K562 (cell line): ENCODE data around the gene CBX8. TPM values are rescaled to one million over a fixed set of nuclear protein-coding genes. Genes with fewer than 3 reads are reported as not detected.

Experiments used
- ATAC-seq: fragments of 200-7000 bp; cut with Tn5 transposase; 3 replicates; pipeline ENCODE4 v1.9.1; 2020; ENCODE audit warnings: moderate library complexity
- BruUV-seq: library from RNA; stranded (reverse); fragments of 400-500 nt; replicated peaks from 2 replicates; lab custom pipeline; 2021; lab: Mats Ljungman, UMichigan
- CTCF ChIA-PET: fragments of 300-600 bp; formaldehyde crosslinking; extraction: SDS; loops from one replicate; lab custom pipeline; 2021; ENCODE audit warnings: low intra/inter-chr PET ratio; lab: Yijun Ruan, JAX
- POLR2A ChIA-PET: fragments of 300-600, 350-650 bp; sonication (Branson Sonifier 250); formaldehyde crosslinking; extraction: SDS; loops from one replicate; lab custom pipeline; 2021; ENCODE audit warnings: antibody characterized with exemption, inconsistent platforms; lab: Yijun Ruan, JAX
- DNase-seq, 4 experiments: peaks; one replicate each; pipeline versions ENCODE4 v3.0.0 to v3.0.0-alpha.2; 2011 to 2018; ENCODE audit warnings: low spot score in 3 of 4, mixed read lengths in 3 of 4; ENCODE audit errors: extremely low read depth in 1 of 4
- FAIRE-seq: peaks from 2 replicates; lab custom pipeline; 2011; peaks lifted over from hg19 to GRCh38; lab: Jason Lieb, UNC
- H2AFZ ChIP-seq: 2 replicates; pipeline ENCODE4 v1.6.0; 2011; ENCODE audit warnings: low read depth, low read length, control low read depth, inconsistent platforms
- H3K27ac ChIP-seq: fragments of 200-600 bp; 3 replicates; pipeline ENCODE4 v1.8.0; 2011; ENCODE audit warnings: low read depth, mild to moderate bottlenecking, control low read depth, inconsistent platforms, low read length, moderate library complexity, mixed read lengths; ENCODE audit errors: extremely low read depth
- H3K27me3 ChIP-seq, 2 experiments: fragments of 300-600 bp in 1 of 2; 2 replicates in 1 of 2; 3 replicates in 1 of 2; pipeline versions ENCODE4 v1.6.0 to v1.8.0; 2011; ENCODE audit warnings: inconsistent platforms in 2 of 2, low read length in 2 of 2, mild to moderate bottlenecking in 1 of 2, mixed read lengths in 1 of 2, moderate library complexity in 1 of 2; ENCODE audit not compliant: control insufficient read depth in 2 of 2, insufficient read depth in 2 of 2
- H3K36me3 ChIP-seq: fragments of 300-600 bp; 3 replicates; pipeline ENCODE4 v1.8.0; 2011; ENCODE audit warnings: mild to moderate bottlenecking, low read length, inconsistent platforms; ENCODE audit not compliant: control insufficient read depth, insufficient read depth
- H3K4me1 ChIP-seq, 2 experiments: fragments of 200-600 bp in 1 of 2; replicated peaks in 1 of 2; 2 replicates in 1 of 2; 3 replicates in 1 of 2; pipeline versions ENCODE4 v1.5.1 to v1.8.0; 2011; ENCODE audit warnings: inconsistent platforms in 2 of 2, low read length in 2 of 2, mild to moderate bottlenecking in 1 of 2, mixed read lengths in 1 of 2, moderate library complexity in 1 of 2; ENCODE audit not compliant: control insufficient read depth in 2 of 2, insufficient read depth in 2 of 2
- H3K4me2 ChIP-seq: 2 replicates; pipeline ENCODE4 v1.6.1; 2011; ENCODE audit warnings: low read length, control low read depth, inconsistent platforms, mixed read lengths; ENCODE audit not compliant: insufficient read depth
- H3K4me3 ChIP-seq: fragments of 200-600 bp; sonication (generic), shearing (Covaris generic); 2 replicates; pipeline ENCODE4 v1.5.1; 2016; ENCODE audit warnings: control low read depth, inconsistent platforms
- H3K79me2 ChIP-seq: fragments of 200-600 bp; 3 replicates; pipeline ENCODE4 v1.8.0; 2011; ENCODE audit warnings: low read length, inconsistent platforms; ENCODE audit not compliant: control insufficient read depth, insufficient read depth
- H3K9ac ChIP-seq, 2 experiments: 2 replicates each; pipeline versions ENCODE4 v1.6.0 to v1.6.1; 2011; ENCODE audit warnings: low read depth in 2 of 2, low read length in 2 of 2, control low read depth in 1 of 2, inconsistent platforms in 1 of 2, mild to moderate bottlenecking in 1 of 2, mixed read lengths in 1 of 2; ENCODE audit not compliant: insufficient read depth in 1 of 2
- H3K9me1 ChIP-seq: one replicate; pipeline ENCODE4 v1.6.0; 2011; ENCODE audit warnings: inconsistent platforms, mild to moderate bottlenecking, low read length, moderate library complexity; ENCODE audit not compliant: control insufficient read depth, insufficient read depth
- H3K9me3 ChIP-seq: replicated peaks from 2 replicates; pipeline ENCODE4 v1.5.1; 2011; ENCODE audit warnings: low read depth, low read length, inconsistent platforms; ENCODE audit not compliant: control insufficient read depth, insufficient read depth
- H4K20me1 ChIP-seq: replicated peaks from 2 replicates; pipeline ENCODE4 v1.6.1; 2011; ENCODE audit warnings: low read length, inconsistent platforms, mixed read lengths; ENCODE audit not compliant: control insufficient read depth, insufficient read depth
- CAMTA2 ChIP-seq: fragments of 250-450 bp; sonication (Bioruptor Pico); conservative IDR thresholded peaks from 2 replicates; pipeline ENCODE4 v1.5.1; 2022
- CTCF ChIP-seq, 3 experiments: IDR thresholded peaks in 2 of 3; conservative IDR thresholded peaks in 1 of 3; 2 replicates each; pipeline ENCODE4 v1.5.1; 2011 to 2012; ENCODE audit warnings: low read length in 3 of 3, mild to moderate bottlenecking in 3 of 3, control low read depth in 2 of 3, improper control_type of control experiment in 1 of 3, inconsistent platforms in 1 of 3, low read depth in 1 of 3, mixed read lengths in 1 of 3, moderate library complexity in 1 of 3; ENCODE audit not compliant: insufficient read depth in 2 of 3
- GMEB1 ChIP-seq: fragments of 250-450 bp; sonication (Bioruptor Pico); IDR thresholded peaks from 2 replicates; pipeline ENCODE4 v1.4.0; 2020; ENCODE audit warnings: mild to moderate bottlenecking
- KDM4B ChIP-seq, 2 experiments: fragments of 450-650 bp in 1 of 2; sonication (generic) in 1 of 2; IDR thresholded peaks; 2 replicates each; pipeline ENCODE4 v1.6.1; 2016 to 2017; ENCODE audit warnings: borderline replicate concordance in 2 of 2, antibody characterized with exemption in 1 of 2, low read depth in 1 of 2, mild to moderate bottlenecking in 1 of 2
- LARP7 ChIP-seq: fragments of 450-650 bp; IDR thresholded peaks from 2 replicates; pipeline ENCODE4 v1.6.1; 2016
- MTA2 ChIP-seq: fragments of 450-650 bp; IDR thresholded peaks from 2 replicates; pipeline ENCODE4 v1.6.1; 2016; ENCODE audit warnings: low read depth
- NFYB ChIP-seq: IDR thresholded peaks from 2 replicates; pipeline ENCODE4 v1.6.1; 2011; ENCODE audit warnings: mild to moderate bottlenecking, moderate library complexity; ENCODE audit not compliant: insufficient read length; ENCODE audit errors: extremely low read depth
- PPARD ChIP-seq: fragments of 250-450 bp; sonication (Bioruptor Pico); IDR thresholded peaks from 2 replicates; pipeline ENCODE4 v1.8.0; 2022; ENCODE audit warnings: inconsistent platforms, mild to moderate bottlenecking, moderate library complexity
- TEAD2 ChIP-seq: fragments of 450-650 bp; IDR thresholded peaks from 2 replicates; pipeline ENCODE4 v1.6.1; 2016; ENCODE audit warnings: missing genetic modification characterization, control low read depth, missing compliant biosample characterization
- ZBTB7A ChIP-seq: IDR thresholded peaks from 2 replicates; pipeline ENCODE4 v1.6.1; 2011; ENCODE audit warnings: low read depth, mild to moderate bottlenecking, low read length, moderate library complexity, borderline replicate concordance; ENCODE audit not compliant: control insufficient read depth
- ZBTB9 ChIP-seq: fragments of 450-650 bp; formaldehyde crosslinking; IDR thresholded peaks from 2 replicates; pipeline ENCODE4 v1.4.0; 2020; ENCODE audit warnings: mild to moderate bottlenecking, moderate library complexity
- ZFX ChIP-seq: sonication (generic); formaldehyde crosslinking; IDR thresholded peaks from 2 replicates; pipeline ENCODE4 v1.8.0; 2022; ENCODE audit warnings: mild to moderate bottlenecking, missing genetic modification reagents, moderate library complexity
- ZNF253 ChIP-seq: fragments of 250-450 bp; sonication (Bioruptor Pico); conservative IDR thresholded peaks from 2 replicates; pipeline ENCODE4 v1.6.1; 2021; ENCODE audit warnings: mild to moderate bottlenecking
- ZNF780A ChIP-seq: fragments of 250-450 bp; sonication (Bioruptor Pico); IDR thresholded peaks from 2 replicates; pipeline ENCODE4 v1.5.0; 2021; ENCODE audit warnings: mild to moderate bottlenecking
- WGBS: fragments of 100-300 bp; shearing (Covaris generic); methylation state at CpG from one replicate; pipeline ENCODE4 v1.1.6; 2016; ENCODE audit warnings: low coverage, mixed read lengths; ENCODE audit not compliant: insufficient coverage; ENCODE audit errors: missing lambda C conversion rate; 5-methylcytosine and 5-hydroxymethylcytosine counted together
- in situ Hi-C: fragments of 300-500 bp; cut with MboI; formaldehyde crosslinking; loops from 4 replicates; pipeline ENCODE4 v1.15.0; 2018; ENCODE audit warnings: inconsistent platforms, mixed read lengths
- intact Hi-C: fragments of 100-400 bp; cut with micrococcal nuclease; formaldehyde crosslinking; loops from 2 replicates; pipeline ENCODE4 v1.14.2; 2022
- polyA plus RNA-seq, 8 experiments: library from polyadenylated mRNA; depleted of rRNA in 4 of 8; stranded (reverse) in 5 of 8; unstranded in 3 of 8; fragments of >200 nt; fragmentation: Nextera tagmentation in 2 of 8; fragmentation: Illumina TruSeq in 1 of 8; extraction: Ambion mirVana in 2 of 8; extraction: Trizol in 1 of 8; gene quantifications; 2 replicates each; pipeline versions ENCODE4 v1.2.1 to v1.2.3, GENCODE V29; 2011 to 2014; ENCODE audit warnings: inconsistent platforms in 1 of 8, missing spikeins in 1 of 8
- total RNA-seq, 7 experiments: library from RNA; depleted of rRNA in 6 of 7; stranded (reverse); fragments of >200 nt in 6 of 7; fragmentation: Illumina TruSeq in 2 of 7; extraction: Trizol in 2 of 7; gene quantifications; 2 replicates each; pipeline versions ENCODE4 v1.2.1 to v1.2.3, GENCODE V29; 2011 to 2021; ENCODE audit warnings: low replicate concordance in 1 of 7

CBX8 gene
- total and polyA plus RNA-seq, 9 of the 15 experiments (the other 6 are each of a cell fraction or from before 2014, with no cell fraction given): 0.08 to 11.9 (median 2.6) TPM

GRCh38 chr17:79831265-79832217 lies 34.7 kb upstream of the CBX8 start (continued):
- TF ChIP-seq CTCF (IDR thresholded peaks at IDR 0.05 in 2 of 3, conservative IDR thresholded peaks at IDR 0.05 in 1 of 3; ENCODE audit: insufficient read depth in 2 of 3, low read depth in 1 of 3, low read length in 3 of 3) (no peak), GMEB1 (CRISPR knock-in tag) (no peak)

- no peak overlapping the region for H2AFZ ChIP-seq
- H3K36me3 ChIP-seq: peaks cover 22% of the 10 kb centered on the region; the same call in 1 of the 3 replicates
- CTCF ChIA-PET: interaction anchor here (0.6 kb wide), 1 partner anchor 84 kb away, joined by 5 read pairs; no protein-coding TSS in a partner anchor
- H3K4me3 ChIP-seq: no peak overlapping the region
- POLR2A ChIA-PET: interaction anchor here (0.6 to 17.8 kb wide), 5 partner anchors 9 to 19 kb away, joined by 3 to 386 read pairs (median 4); partner anchors contain the start of gene CBX4
- no peaks in the 10 kb centered on the region for H3K9me1 ChIP-seq
- in situ Hi-C loops: no loop called here
- BruUV-seq: no TSS peak
- H3K4me1 ChIP-seq: peaks cover 65 to 93% of the 10 kb centered on the region in 2 experiments
- ATAC-seq (no peak), DNase-seq (peak in 2 of 4 experiments; percentile 39 to 68), FAIRE-seq (peak; percentile 74)
- peak overlapping the region; percentile 99 for H3K27ac ChIP-seq
- WGBS: 32% methylated on average over 5 of the region's 8 CpGs
- H3K9me3 ChIP-seq: no peaks in the 10 kb centered on the region
- intact Hi-C loops: loop anchor here (10.0 kb wide), 1 partner anchor 86 kb away; no protein-coding TSS in a partner anchor
- no peaks in the 10 kb centered on the region for H3K27me3 ChIP-seq
- peak overlapping the region; percentile 86 to 92 for H3K9ac ChIP-seq
- peaks cover 62% of the 10 kb centered on the region for H3K79me2 ChIP-seq
- H3K4me2 ChIP-seq: peak overlapping the region; percentile 78
- H4K20me1 ChIP-seq: peaks cover 10% of the 10 kb centered on the region; the same call in 1 of the 2 replicates
- TF ChIP-seq KDM4B (IDR thresholded peaks at IDR 0.05; ENCODE audit: borderline replicate concordance in 2 of 2, low read depth in 1 of 2): no peak
- TF ChIP-seq MTA2: no peak
- TF ChIP-seq CAMTA2 (CRISPR knock-in tag): no peak
- TF ChIP-seq TEAD2 (tag): no peak
- TF ChIP-seq ZNF253 (CRISPR knock-in tag): no peak
- TF ChIP-seq LARP7: no peak
- no peak for TF ChIP-seq ZFX (CRISPR knock-in tag)
- TF ChIP-seq ZBTB9: no peak
- TF ChIP-seq NFYB: no peak
- no peak for TF ChIP-seq PPARD (CRISPR knock-in tag)
- no peak for TF ChIP-seq ZNF780A (CRISPR knock-in tag)
- TF ChIP-seq ZBTB7A: 0 out of 2 replicates have a peak, but pooled peaks have one; percentile 46
These were observed 33.9 kb upstream of the CBX8 start for GRCh38 chr17:79830763-79831264.
